Measurements from ENCODE around the gene SPX. TPM values are rescaled to one million over a fixed set of nuclear protein-coding genes. Genes with fewer than 3 reads are reported as not detected.

Gene SPX
- total and polyA plus RNA-seq, 2 of the 4 experiments (the other 2 are of a cell fraction), result under 0.01 to 0.12 TPM

- Histone ChIP-seq H3K56ac (ENCODE audit: extremely low read depth, insufficient read depth, low read length) (no peak overlapping the region), H3K4me3 (ENCODE audit: insufficient read depth, low read depth, low read length) (no peak overlapping the region), H2AFZ (replicated peaks; ENCODE audit: low read length, poor library complexity) (no peak overlapping the region), H3K14ac (replicated peaks; ENCODE audit: low read depth, low read length) (no peak overlapping the region), H2BK20ac (ENCODE audit: low read depth, low read length) (no peak overlapping the region), H3K27me3 (ENCODE audit: control insufficient read depth, insufficient read depth, low read length) (no peaks in the 10 kb centered on the region), H4K8ac (ENCODE audit: low read depth in 2 of 2, low read length in 2 of 2) (no peak overlapping the region), H2BK120ac (ENCODE audit: low read depth, low read length) (no peak overlapping the region), H3K4me1 (ENCODE audit: control insufficient read depth, insufficient read depth, low read length) (no peaks in the 10 kb centered on the region), H2AK9ac (replicated peaks; ENCODE audit: low read depth, low read length, poor library complexity) (no peak overlapping the region), H3K18ac (ENCODE audit: low read depth, low read length) (no peak overlapping the region), H3K4ac (ENCODE audit: low read depth, low read length) (no peak overlapping the region), H4K91ac (ENCODE audit: insufficient read depth, low read depth, low read length) (no peak overlapping the region), H3K9me1 (ENCODE audit: insufficient read depth, low read length) (no peaks in the 10 kb centered on the region), H4K20me1 (ENCODE audit: insufficient read depth, low read length) (no peaks in the 10 kb centered on the region), H3K27ac (ENCODE audit: insufficient read depth, low read length) (no peak overlapping the region), H3K23ac (ENCODE audit: low read depth, low read length) (no peak overlapping the region), H3K9me3 (ENCODE audit: control insufficient read depth, insufficient read depth, low read length) (no peaks in the 10 kb centered on the region), H3K4me2 (ENCODE audit: low read depth, low read length) (no peak overlapping the region), H2BK15ac (ENCODE audit: low read depth, low read length) (no peak overlapping the region), H3K79me1 (ENCODE audit: low read depth in 1 of 2, low read length in 2 of 2) (no peaks in the 10 kb centered on the region), H2AK5ac (ENCODE audit: low read depth, low read length) (no peak overlapping the region), H2BK5ac (ENCODE audit: low read depth, low read length, poor library complexity, severe bottlenecking) (no peak overlapping the region), H3K36me3 (ENCODE audit: control insufficient read depth, insufficient read depth, low read length) (no peaks in the 10 kb centered on the region), H3K9ac (ENCODE audit: low read depth, low read length) (no peak overlapping the region), H4K5ac (ENCODE audit: low read depth, low read length) (no peak overlapping the region)
- ChIA-PET POLR2A (ENCODE audit: unreplicated experiment) (no interaction called here), CTCF (no interaction called here)
- no TSS peak for BruUV-seq (replicated peaks)
- DNase-seq (no peak), ATAC-seq (ENCODE audit: low read depth) (no peak)
- in situ Hi-C loops (cut with MboI; ENCODE audit: low sequenced_read_pairs), result no loop called here
- intact Hi-C loops (cut with micrococcal nuclease), result no loop called here
- no peak for TF ChIP-seq MAZ (IDR thresholded peaks at IDR 0.05; ENCODE audit: borderline replicate concordance, low read depth, low read length)
- TF ChIP-seq NFE2L2 (IDR thresholded peaks at IDR 0.05; ENCODE audit: low read depth, low read length), result no peak
- TF ChIP-seq POLR2A (IDR thresholded peaks at IDR 0.05; ENCODE audit: low read depth, low read length), result no peak
- TF ChIP-seq, protein P1, sequence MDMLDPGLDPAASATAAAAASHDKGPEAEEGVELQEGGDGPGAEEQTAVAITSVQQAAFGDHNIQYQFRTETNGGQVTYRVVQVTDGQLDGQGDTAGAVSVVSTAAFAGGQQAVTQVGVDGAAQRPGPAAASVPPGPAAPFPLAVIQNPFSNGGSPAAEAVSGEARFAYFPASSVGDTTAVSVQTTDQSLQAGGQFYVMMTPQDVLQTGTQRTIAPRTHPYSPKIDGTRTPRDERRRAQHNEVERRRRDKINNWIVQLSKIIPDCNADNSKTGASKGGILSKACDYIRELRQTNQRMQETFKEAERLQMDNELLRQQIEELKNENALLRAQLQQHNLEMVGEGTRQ (IDR thresholded peaks at IDR 0.05; ENCODE audit: low read depth, low read length), result no peak
- TF ChIP-seq CHD1 (IDR thresholded peaks at IDR 0.05; ENCODE audit: low read depth, low read length), result no peak
- TF ChIP-seq RCOR1 (IDR thresholded peaks at IDR 0.05; ENCODE audit: insufficient replicate concordance, low read length), result no peak
- TF ChIP-seq RFX5 (IDR thresholded peaks at IDR 0.05; ENCODE audit: low read depth, low read length), result no peak
- TF ChIP-seq RAD21 (IDR thresholded peaks at IDR 0.05; ENCODE audit: low read length), result no peak
- no peak for TF ChIP-seq MXI1 (IDR thresholded peaks at IDR 0.05; ENCODE audit: borderline replicate concordance, low read depth, low read length)
- TF ChIP-seq SMC3 (IDR thresholded peaks at IDR 0.05; ENCODE audit: low read depth, low read length), result no peak
- 80% methylated on average over 1 of the region's 1 CpG; no CpG with 5 or more reads in 1 of the 2 experiments for WGBS, 2 experiments (ENCODE audit: extremely low coverage in 2 of 2, insufficient read length in 1 of 2)
- dilution Hi-C loops (cut with HindIII; ENCODE audit: low sequenced_read_pairs, unreplicated experiment), result no loop called here
Observed at GRCh38 chr12:21521541-21521940, 4.6 kb upstream of the SPX start.
